SU-DHL-6 (cell line): ENCODE results near the gene PUDP.

Experiments used
- H2AFZ ChIP-seq: fragments of 200-600 bp; sonication (generic); 2 replicates; pipeline ENCODE4 v1.6.1; 2014; ENCODE audit warnings: low read depth, mild to moderate bottlenecking, moderate library complexity, mixed read lengths, antibody characterized with exemption, low read length; ENCODE audit not compliant: severe bottlenecking
- H3F3A ChIP-seq: fragments of 200-600 bp; shearing (Covaris generic); 2 replicates; pipeline ENCODE4 v1.6.0; 2016; ENCODE audit warnings: antibody characterized with exemption, mild to moderate bottlenecking; ENCODE audit not compliant: insufficient read depth
- H3K27ac ChIP-seq: fragments of 200-600 bp; sonication (generic); 2 replicates; pipeline ENCODE4 v1.5.1; 2016; ENCODE audit warnings: low read depth, mild to moderate bottlenecking, low read length, moderate library complexity, mixed read lengths
- H3K27me3 ChIP-seq: fragments of 200-600 bp; sonication (generic), shearing (Covaris generic); 2 replicates; pipeline ENCODE4 v1.6.0; 2014; ENCODE audit warnings: mild to moderate bottlenecking, low read length
- H3K36me3 ChIP-seq: fragments of 200-600 bp; sonication (generic); 2 replicates; pipeline ENCODE4 v1.6.1; 2014; ENCODE audit warnings: mild to moderate bottlenecking, low read length, mixed read lengths
- H3K4me2 ChIP-seq: fragments of 300-600, 200-600 bp; shearing (Covaris generic), sonication (generic); 2 replicates; pipeline ENCODE4 v1.6.0; 2014; ENCODE audit warnings: low read length, low read depth, mild to moderate bottlenecking; ENCODE audit not compliant: poor library complexity, severe bottlenecking
- H3K4me3 ChIP-seq: fragments of 200-600 bp; sonication (generic); 2 replicates; pipeline ENCODE4 v1.5.1; 2014; ENCODE audit warnings: antibody characterized with exemption, low read length, mild to moderate bottlenecking, mixed read lengths; ENCODE audit not compliant: insufficient read depth, poor library complexity, severe bottlenecking
- H3K79me2 ChIP-seq: fragments of 200-600 bp; sonication (generic); 2 replicates; pipeline ENCODE4 v1.6.1; 2014; ENCODE audit warnings: mild to moderate bottlenecking, low read length, moderate library complexity; ENCODE audit not compliant: insufficient read depth
- H3K9ac ChIP-seq: fragments of 200-600 bp; sonication (generic); 2 replicates; pipeline ENCODE4 v1.7.0; 2014; ENCODE audit warnings: mild to moderate bottlenecking, low read length
- H3K9me2 ChIP-seq: fragments of 200-600 bp; sonication (generic); replicated peaks from 2 replicates; pipeline ENCODE4 v1.6.1; 2014; ENCODE audit warnings: low read length; ENCODE audit not compliant: insufficient read depth
- H3K9me3 ChIP-seq: fragments of 200-600 bp; sonication (generic); 2 replicates; pipeline ENCODE4 v1.6.1; 2014; ENCODE audit warnings: low read length, mixed read lengths; ENCODE audit not compliant: insufficient read depth
- H4K20me1 ChIP-seq: fragments of 200-600 bp; sonication (generic); 2 replicates; pipeline ENCODE4 v1.6.1; 2014; ENCODE audit warnings: low read depth, mild to moderate bottlenecking, antibody characterized with exemption, low read length, moderate library complexity, mixed read lengths
- EZH2phosphoT487 ChIP-seq: fragments of 200-600 bp; sonication (generic), shearing (Covaris generic); conservative IDR thresholded peaks from 2 replicates; pipeline ENCODE4 v1.6.1; 2018; ENCODE audit warnings: mild to moderate bottlenecking, antibody characterized with exemption, low read length, moderate library complexity, mixed read lengths
- TF ChIP-seq, protein P1 (sequence below): fragments of 200-600 bp; sonication (generic); IDR thresholded peaks from one replicate; pipeline ENCODE4 v1.5.1; 2017; ENCODE audit warnings: antibody characterized with exemption, mild to moderate bottlenecking, low read length, moderate library complexity; ENCODE audit not compliant: insufficient read depth, poor library complexity, severe bottlenecking

PUDP gene

DNA sequence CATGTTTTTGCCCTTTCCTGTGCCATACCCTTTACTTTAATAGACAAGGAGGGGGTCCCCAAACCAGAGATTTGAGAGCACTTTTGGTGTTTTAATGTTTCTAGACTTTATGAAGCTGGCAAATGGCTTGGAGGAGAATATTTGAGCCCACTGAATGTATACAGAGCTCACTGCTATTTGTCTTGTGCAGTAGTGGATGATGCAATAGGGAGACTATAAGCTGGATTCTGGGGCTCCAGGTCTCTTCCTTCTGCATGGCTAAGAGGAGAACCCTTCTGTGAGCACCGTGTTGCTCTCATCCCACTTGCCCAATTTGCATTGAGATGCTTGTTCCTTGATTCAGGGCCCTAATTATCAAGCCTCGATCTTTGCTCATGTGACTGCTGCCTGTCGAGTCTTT is 8.9 kb upstream of the PUDP start:
- Histone ChIP-seq H3K79me2 (peaks cover 29% of the 10 kb centered on the region; the same call in 1 of the 2 replicates), H4K20me1 (no peaks in the 10 kb centered on the region), H3K36me3 (0 out of 2 replicates have a peak, but pooled peaks cover 4% of the 10 kb centered on the region), H3K4me2 (no peak overlapping the region), H3K4me3 (no peak overlapping the region), H3K9me2 (no peaks in the 10 kb centered on the region), H2AFZ (no peak overlapping the region), H3K9ac (no peak overlapping the region), H3F3A (no peaks in the 10 kb centered on the region), H3K27ac (no peak overlapping the region), H3K9me3 (no peaks in the 10 kb centered on the region), H3K27me3 (no peaks in the 10 kb centered on the region)
- TF ChIP-seq, protein P1, sequence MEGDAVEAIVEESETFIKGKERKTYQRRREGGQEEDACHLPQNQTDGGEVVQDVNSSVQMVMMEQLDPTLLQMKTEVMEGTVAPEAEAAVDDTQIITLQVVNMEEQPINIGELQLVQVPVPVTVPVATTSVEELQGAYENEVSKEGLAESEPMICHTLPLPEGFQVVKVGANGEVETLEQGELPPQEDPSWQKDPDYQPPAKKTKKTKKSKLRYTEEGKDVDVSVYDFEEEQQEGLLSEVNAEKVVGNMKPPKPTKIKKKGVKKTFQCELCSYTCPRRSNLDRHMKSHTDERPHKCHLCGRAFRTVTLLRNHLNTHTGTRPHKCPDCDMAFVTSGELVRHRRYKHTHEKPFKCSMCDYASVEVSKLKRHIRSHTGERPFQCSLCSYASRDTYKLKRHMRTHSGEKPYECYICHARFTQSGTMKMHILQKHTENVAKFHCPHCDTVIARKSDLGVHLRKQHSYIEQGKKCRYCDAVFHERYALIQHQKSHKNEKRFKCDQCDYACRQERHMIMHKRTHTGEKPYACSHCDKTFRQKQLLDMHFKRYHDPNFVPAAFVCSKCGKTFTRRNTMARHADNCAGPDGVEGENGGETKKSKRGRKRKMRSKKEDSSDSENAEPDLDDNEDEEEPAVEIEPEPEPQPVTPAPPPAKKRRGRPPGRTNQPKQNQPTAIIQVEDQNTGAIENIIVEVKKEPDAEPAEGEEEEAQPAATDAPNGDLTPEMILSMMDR = no peak

DNA sequence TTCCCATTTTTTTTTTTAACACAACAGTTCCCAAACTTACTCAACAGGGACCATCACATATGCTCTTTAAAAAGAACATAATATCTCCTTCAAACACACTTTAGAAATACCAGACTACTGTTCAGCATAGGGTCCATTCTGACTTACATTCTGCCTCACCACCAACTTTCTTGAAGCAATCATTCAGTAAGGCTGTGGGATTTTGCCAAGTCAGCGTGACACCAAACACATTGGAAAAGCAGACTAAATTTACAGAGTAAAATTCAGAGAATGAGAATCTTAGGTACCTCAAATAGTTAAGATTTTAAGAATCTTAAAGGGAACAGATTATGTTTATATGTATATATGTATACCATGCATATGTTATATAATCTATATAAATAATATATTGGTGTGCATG is 7.2 kb upstream of the PUDP start:
- no peaks in the 10 kb centered on the region for H3K9me2 ChIP-seq
- no peak overlapping the region for H3K27ac ChIP-seq
- no peaks in the 10 kb centered on the region for H4K20me1 ChIP-seq
- 0 out of 2 replicates have a peak, but pooled peaks cover 4% of the 10 kb centered on the region for H3K36me3 ChIP-seq
- H3K79me2 ChIP-seq = peaks cover 45% of the 10 kb centered on the region; the same call in 1 of the 2 replicates
- H2AFZ ChIP-seq = no peak overlapping the region
- no peak overlapping the region for H3K4me3 ChIP-seq
- no peaks in the 10 kb centered on the region for H3K9me3 ChIP-seq
- H3K4me2 ChIP-seq = no peak overlapping the region
- no peak overlapping the region for H3K9ac ChIP-seq
- no peaks in the 10 kb centered on the region for H3K27me3 ChIP-seq
- TF ChIP-seq, protein P1 = no peak
- TF ChIP-seq EZH2phosphoT487 = no peak
- no peaks in the 10 kb centered on the region for H3F3A ChIP-seq

DNA sequence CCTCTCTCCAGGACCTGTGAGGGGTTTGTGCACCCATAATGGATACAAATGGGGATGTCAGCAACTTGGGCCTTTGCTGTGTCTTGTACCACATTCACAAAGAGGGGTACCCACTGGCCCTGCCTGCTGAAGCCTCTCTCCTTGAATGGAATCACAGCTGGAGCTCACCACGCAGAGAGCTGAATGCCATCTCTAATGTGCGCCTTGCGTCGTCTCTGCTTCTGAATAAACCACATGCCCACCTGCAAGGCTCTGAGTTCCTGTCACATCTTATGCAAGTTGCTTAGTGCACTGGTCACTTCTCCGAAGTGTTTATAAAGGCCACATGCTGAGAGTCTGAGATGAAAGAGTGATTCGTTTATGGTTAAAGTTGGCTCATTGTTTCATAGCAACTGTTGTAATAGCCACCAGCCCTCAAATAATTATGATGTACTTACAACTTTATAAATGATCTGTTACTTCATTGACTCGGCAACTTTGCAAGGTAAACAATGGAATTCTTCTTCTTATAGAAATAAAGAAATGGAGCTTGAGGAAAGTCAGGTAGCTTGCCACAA is 6.2 kb upstream of the PUDP start:
- Histone ChIP-seq H3K27me3 (no peaks in the 10 kb centered on the region), H3K9me3 (no peaks in the 10 kb centered on the region), H3K4me3 (no peak overlapping the region), H3K27ac (no peak overlapping the region), H3K9ac (no peak overlapping the region), H3K9me2 (no peaks in the 10 kb centered on the region), H3K36me3 (0 out of 2 replicates have a peak, but pooled peaks cover 4% of the 10 kb centered on the region), H3K4me2 (no peak overlapping the region), H4K20me1 (no peaks in the 10 kb centered on the region), H3F3A (no peaks in the 10 kb centered on the region; the same call in 1 of the 2 replicates), H2AFZ (no peak overlapping the region), H3K79me2 (peaks cover 55% of the 10 kb centered on the region)
- TF ChIP-seq, protein P1 = no peak
- TF ChIP-seq EZH2phosphoT487 = no peak
